ENCODE measurements around the gene GSDMA.

Gene GSDMA

GRCh38 chr17:40023590-40024292 lies 60.9 kb downstream of the GSDMA start:
- no peak for DNase-seq

GRCh38 chr17:40024901-40025300 lies 62.1 kb downstream of the GSDMA start:
- DNase-seq, result no peak

GRCh38 chr17:40025559-40025958 lies 62.8 kb downstream of the GSDMA start:
- DNase-seq, result no peak

- no peak for DNase-seq
Measured at GRCh38 chr17:40025991-40026815, 63.4 kb downstream of the GSDMA start.

GRCh38 chr17:40026816-40027613 lies 64.2 kb downstream of the GSDMA start:
- peak; percentile 84 for DNase-seq

Measured in stimulated activated CD8-positive, alpha-beta memory T cell treated with anti-CD3 and anti-CD28 coated beads, Interleukin-4, amount 100 ng/mL, for 48 hours (primary cell).